MM.1S (cell line): ENCODE results near the gene CHST11.

Experiments
- DNase-seq: peaks from one replicate; pipeline ENCODE4 v3.0.0-alpha.2; 2015
- H2AFZ ChIP-seq: fragments of 300-600 bp; sonication (generic); 2 replicates; pipeline ENCODE4 v1.6.0; 2016; ENCODE audit warnings: antibody characterized with exemption, low read length
- H3F3A ChIP-seq: fragments of 300-600 bp; sonication (generic); 2 replicates; pipeline ENCODE4 v1.6.1; 2016; ENCODE audit warnings: mild to moderate bottlenecking, antibody characterized with exemption, low read length, moderate library complexity, mixed read lengths; ENCODE audit not compliant: insufficient read depth
- H3K27ac ChIP-seq: fragments of 300-600 bp; sonication (generic); 2 replicates; pipeline ENCODE4 v1.5.1; 2016; ENCODE audit warnings: mild to moderate bottlenecking, low read length
- H3K27me3 ChIP-seq: fragments of 300-600 bp; sonication (generic); replicated peaks from 2 replicates; pipeline ENCODE4 v1.6.0; 2016; ENCODE audit warnings: low read length; ENCODE audit not compliant: insufficient read depth
- H3K36me3 ChIP-seq: fragments of 300-600 bp; sonication (generic); replicated peaks from 2 replicates; pipeline ENCODE4 v1.6.1; 2016; ENCODE audit warnings: mild to moderate bottlenecking, low read length, mixed read lengths; ENCODE audit not compliant: insufficient read depth
- H3K4me1 ChIP-seq: fragments of 300-600 bp; sonication (generic); 2 replicates; pipeline ENCODE4 v1.6.1; 2016; ENCODE audit warnings: low read length, mixed read lengths
- H3K4me2 ChIP-seq: fragments of 300-600 bp; sonication (generic); 2 replicates; pipeline ENCODE4 v1.6.0; 2016; ENCODE audit warnings: low read depth, low read length
- H3K4me3 ChIP-seq: fragments of 300-600 bp; sonication (generic); 2 replicates; pipeline ENCODE4 v1.5.1; 2016; ENCODE audit warnings: low read length, mixed read lengths
- H3K79me2 ChIP-seq: fragments of 300-600 bp; sonication (generic); 2 replicates; pipeline ENCODE4 v1.6.1; 2016; ENCODE audit warnings: mixed run types, low read length, mixed read lengths
- H3K9ac ChIP-seq: fragments of 300-600 bp; sonication (generic); 2 replicates; pipeline ENCODE4 v1.6.1; 2016; ENCODE audit warnings: low read length, mixed read lengths
- H3K9me2 ChIP-seq: fragments of 300-600 bp; sonication (generic); replicated peaks from 2 replicates; pipeline ENCODE4 v1.6.1; 2016; ENCODE audit warnings: mild to moderate bottlenecking, low read length, mixed read lengths; ENCODE audit not compliant: insufficient read depth
- H3K9me3 ChIP-seq: fragments of 300-600 bp; sonication (generic); replicated peaks from 2 replicates; pipeline ENCODE4 v1.6.1; 2016; ENCODE audit warnings: mild to moderate bottlenecking, low read length, mixed read lengths; ENCODE audit not compliant: insufficient read depth
- H4K20me1 ChIP-seq: fragments of 300-600 bp; sonication (generic); 2 replicates; pipeline ENCODE4 v1.6.1; 2016; ENCODE audit warnings: mild to moderate bottlenecking, low read length, moderate library complexity, mixed read lengths; ENCODE audit not compliant: insufficient read depth
- CTCF ChIP-seq: fragments of 300-600 bp; sonication (generic); IDR thresholded peaks from 2 replicates; pipeline ENCODE4 v1.5.1; 2016; ENCODE audit warnings: antibody characterized with exemption, low read length, mixed read lengths
- EZH2 ChIP-seq: fragments of 300-600 bp; sonication (generic); optimal IDR thresholded peaks from 2 replicates; pipeline ENCODE3; 2017; ENCODE audit warnings: low read depth, mild to moderate bottlenecking, antibody characterized with exemption, low read length, mixed read lengths
- EZH2phosphoT487 ChIP-seq: fragments of 300-600 bp; sonication (generic); IDR thresholded peaks from 2 replicates; pipeline ENCODE4 v1.6.1; 2018; ENCODE audit warnings: antibody characterized with exemption, low read length

Gene CHST11

GRCh38 chr12:104410326-104410725, 46.4 kb upstream of the CHST11 start:
- no peaks in the 10 kb centered on the region for H3K9me2 ChIP-seq
- no peak overlapping the region for H2AFZ ChIP-seq
- no peak for DNase-seq
- TF ChIP-seq EZH2phosphoT487 = no peak
- TF ChIP-seq EZH2 = no peak
- no peak for TF ChIP-seq CTCF
- no peaks in the 10 kb centered on the region for H4K20me1 ChIP-seq
- no peaks in the 10 kb centered on the region for H3K4me1 ChIP-seq
- no peak overlapping the region for H3K4me2 ChIP-seq
- no peak overlapping the region for H3K9ac ChIP-seq
- H3K79me2 ChIP-seq = no peaks in the 10 kb centered on the region
- no peaks in the 10 kb centered on the region for H3F3A ChIP-seq
- no peaks in the 10 kb centered on the region for H3K27me3 ChIP-seq
- no peak overlapping the region for H3K27ac ChIP-seq
- H3K36me3 ChIP-seq = no peaks in the 10 kb centered on the region
- H3K4me3 ChIP-seq = no peak overlapping the region
- no peaks in the 10 kb centered on the region for H3K9me3 ChIP-seq

GRCh38 chr12:104410786-104411185, 46.0 kb upstream of the CHST11 start:
- no peak overlapping the region for H2AFZ ChIP-seq
- H3K9me2 ChIP-seq = no peaks in the 10 kb centered on the region
- H3K27ac ChIP-seq = no peak overlapping the region
- H3K9me3 ChIP-seq = no peaks in the 10 kb centered on the region
- H3F3A ChIP-seq = no peaks in the 10 kb centered on the region
- H3K27me3 ChIP-seq = no peaks in the 10 kb centered on the region
- no peaks in the 10 kb centered on the region for H3K79me2 ChIP-seq
- H3K4me2 ChIP-seq = no peak overlapping the region
- no peak overlapping the region for H3K4me3 ChIP-seq
- TF ChIP-seq EZH2 (no peak), EZH2phosphoT487 (no peak), CTCF (no peak)
- H3K9ac ChIP-seq = no peak overlapping the region
- H3K36me3 ChIP-seq = no peaks in the 10 kb centered on the region
- no peaks in the 10 kb centered on the region for H3K4me1 ChIP-seq
- H4K20me1 ChIP-seq = no peaks in the 10 kb centered on the region
- no peak for DNase-seq

- Histone ChIP-seq H3K36me3 (no peaks in the 10 kb centered on the region), H3K9me3 (no peaks in the 10 kb centered on the region), H3K4me2 (no peak overlapping the region), H4K20me1 (no peaks in the 10 kb centered on the region), H3K4me3 (no peak overlapping the region), H3K27ac (no peak overlapping the region), H3K4me1 (no peaks in the 10 kb centered on the region), H3F3A (no peaks in the 10 kb centered on the region), H2AFZ (no peak overlapping the region), H3K9ac (no peak overlapping the region), H3K27me3 (no peaks in the 10 kb centered on the region), H3K79me2 (no peaks in the 10 kb centered on the region), H3K9me2 (no peaks in the 10 kb centered on the region)
- no peak for DNase-seq
- TF ChIP-seq EZH2phosphoT487 (no peak), EZH2 (no peak), CTCF (no peak)
Measured at GRCh38 chr12:104411826-104412641, 44.7 kb upstream of the CHST11 start.
